Measurements from ENCODE around the gene AGXT2.

GRCh38 chr5:34968258-34968657 lies 79.5 kb downstream of the AGXT2 start:
- TF ChIP-seq MCM5 (IDR thresholded peaks at IDR 0.05; ENCODE audit: low read depth) (no peak), ZBTB1 (CRISPR knock-in tag; IDR thresholded peaks at IDR 0.05; ENCODE audit: borderline replicate concordance, low read depth) (no peak), TBP (optimal IDR thresholded peaks at IDR 0.05; ENCODE audit: low read depth, low read length) (no peak)
- TF ChIP-seq, protein P1, sequence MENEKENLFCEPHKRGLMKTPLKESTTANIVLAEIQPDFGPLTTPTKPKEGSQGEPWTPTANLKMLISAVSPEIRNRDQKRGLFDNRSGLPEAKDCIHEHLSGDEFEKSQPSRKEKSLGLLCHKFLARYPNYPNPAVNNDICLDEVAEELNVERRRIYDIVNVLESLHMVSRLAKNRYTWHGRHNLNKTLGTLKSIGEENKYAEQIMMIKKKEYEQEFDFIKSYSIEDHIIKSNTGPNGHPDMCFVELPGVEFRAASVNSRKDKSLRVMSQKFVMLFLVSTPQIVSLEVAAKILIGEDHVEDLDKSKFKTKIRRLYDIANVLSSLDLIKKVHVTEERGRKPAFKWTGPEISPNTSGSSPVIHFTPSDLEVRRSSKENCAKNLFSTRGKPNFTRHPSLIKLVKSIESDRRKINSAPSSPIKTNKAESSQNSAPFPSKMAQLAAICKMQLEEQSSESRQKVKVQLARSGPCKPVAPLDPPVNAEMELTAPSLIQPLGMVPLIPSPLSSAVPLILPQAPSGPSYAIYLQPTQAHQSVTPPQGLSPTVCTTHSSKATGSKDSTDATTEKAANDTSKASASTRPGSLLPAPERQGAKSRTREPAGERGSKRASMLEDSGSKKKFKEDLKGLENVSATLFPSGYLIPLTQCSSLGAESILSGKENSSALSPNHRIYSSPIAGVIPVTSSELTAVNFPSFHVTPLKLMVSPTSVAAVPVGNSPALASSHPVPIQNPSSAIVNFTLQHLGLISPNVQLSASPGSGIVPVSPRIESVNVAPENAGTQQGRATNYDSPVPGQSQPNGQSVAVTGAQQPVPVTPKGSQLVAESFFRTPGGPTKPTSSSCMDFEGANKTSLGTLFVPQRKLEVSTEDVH (IDR thresholded peaks at IDR 0.05; ENCODE audit: low read depth, partially characterized antibody): no peak

Measured in K562 (cell line).